Vagina (tissue), 2 donors: Measurements from ENCODE around the gene PPL.

Experiments
- POLR2A ChIP-seq, 2 donors: fragments of 450-650 bp; IDR thresholded peaks; one replicate each; pipeline ENCODE4 v1.6.1; 2017; ENCODE audit warnings: antibody characterized with exemption in 2 of 2, mild to moderate bottlenecking in 2 of 2, moderate library complexity in 2 of 2
- POLR2AphosphoS5 ChIP-seq, 2 donors: sonication (generic); formaldehyde crosslinking; IDR thresholded peaks; one replicate each; pipeline ENCODE4 v1.9.0; 2017; ENCODE audit warnings: antibody characterized with exemption in 2 of 2, mild to moderate bottlenecking in 2 of 2, low read depth in 1 of 2; ENCODE audit not compliant: insufficient read depth in 1 of 2
- TF ChIP-seq, protein P1 (sequence below), 3 experiments: fragments of 450-650 bp in 2 of 3; fragments of 200-600 bp in 1 of 3; sonication (generic) in 1 of 3; IDR thresholded peaks; one replicate each; pipeline ENCODE4 v1.5.1; 2017 to 2019; ENCODE audit warnings: antibody characterized with exemption in 3 of 3, mild to moderate bottlenecking in 2 of 3, moderate library complexity in 2 of 3

DNA sequence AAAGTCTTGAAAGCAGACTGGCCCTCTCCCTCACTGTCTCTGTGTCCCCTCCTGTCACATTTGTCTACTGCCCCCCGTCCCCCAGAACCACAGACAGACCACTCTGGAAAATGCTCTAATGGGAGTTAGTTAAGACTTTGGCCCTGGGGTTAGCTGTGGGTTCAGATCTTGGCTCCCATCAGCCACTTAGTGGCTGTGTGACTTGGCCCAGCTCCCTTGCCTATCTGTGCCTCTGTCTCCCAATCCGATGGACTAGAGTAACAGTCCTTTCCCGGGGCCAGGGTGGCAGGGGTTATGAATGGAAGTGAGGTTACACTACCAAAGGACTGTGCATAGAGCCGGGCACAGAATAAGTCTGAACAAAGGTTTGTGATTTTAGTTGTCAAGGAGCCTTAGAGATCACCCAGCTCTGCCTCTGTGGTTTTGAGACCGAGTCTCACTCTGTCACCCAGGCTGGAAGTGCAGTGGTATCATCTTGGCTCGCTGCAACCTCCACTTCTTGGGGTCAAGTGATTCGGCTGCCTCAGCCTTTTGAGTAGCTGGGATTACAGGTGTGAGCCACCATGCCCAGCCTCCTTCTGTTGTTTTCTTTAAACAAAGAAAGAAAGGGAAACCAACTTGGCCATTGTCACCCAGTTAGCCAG, 23.7 kb downstream of the PPL start:
- TF ChIP-seq, protein P1, sequence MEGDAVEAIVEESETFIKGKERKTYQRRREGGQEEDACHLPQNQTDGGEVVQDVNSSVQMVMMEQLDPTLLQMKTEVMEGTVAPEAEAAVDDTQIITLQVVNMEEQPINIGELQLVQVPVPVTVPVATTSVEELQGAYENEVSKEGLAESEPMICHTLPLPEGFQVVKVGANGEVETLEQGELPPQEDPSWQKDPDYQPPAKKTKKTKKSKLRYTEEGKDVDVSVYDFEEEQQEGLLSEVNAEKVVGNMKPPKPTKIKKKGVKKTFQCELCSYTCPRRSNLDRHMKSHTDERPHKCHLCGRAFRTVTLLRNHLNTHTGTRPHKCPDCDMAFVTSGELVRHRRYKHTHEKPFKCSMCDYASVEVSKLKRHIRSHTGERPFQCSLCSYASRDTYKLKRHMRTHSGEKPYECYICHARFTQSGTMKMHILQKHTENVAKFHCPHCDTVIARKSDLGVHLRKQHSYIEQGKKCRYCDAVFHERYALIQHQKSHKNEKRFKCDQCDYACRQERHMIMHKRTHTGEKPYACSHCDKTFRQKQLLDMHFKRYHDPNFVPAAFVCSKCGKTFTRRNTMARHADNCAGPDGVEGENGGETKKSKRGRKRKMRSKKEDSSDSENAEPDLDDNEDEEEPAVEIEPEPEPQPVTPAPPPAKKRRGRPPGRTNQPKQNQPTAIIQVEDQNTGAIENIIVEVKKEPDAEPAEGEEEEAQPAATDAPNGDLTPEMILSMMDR (IDR thresholded peaks at IDR 0.05): no peak
- TF ChIP-seq POLR2A (IDR thresholded peaks at IDR 0.05): no peak
- TF ChIP-seq POLR2AphosphoS5 (IDR thresholded peaks at IDR 0.05; ENCODE audit: insufficient read depth in 1 of 2, low read depth in 1 of 2): no peak
